DMS79 (cell line): Measurements from ENCODE around the gene POLL.
"Not testable (repeated sequence)": the region's sequence is repeated elsewhere in the genome, so short reads cannot be mapped to it uniquely, and the experiment has no call there.

Experiments
- DNase-seq: peaks from one replicate; lab custom pipeline; 2025; lab: John Stamatoyannopoulos, UW

The POLL gene

DNA sequence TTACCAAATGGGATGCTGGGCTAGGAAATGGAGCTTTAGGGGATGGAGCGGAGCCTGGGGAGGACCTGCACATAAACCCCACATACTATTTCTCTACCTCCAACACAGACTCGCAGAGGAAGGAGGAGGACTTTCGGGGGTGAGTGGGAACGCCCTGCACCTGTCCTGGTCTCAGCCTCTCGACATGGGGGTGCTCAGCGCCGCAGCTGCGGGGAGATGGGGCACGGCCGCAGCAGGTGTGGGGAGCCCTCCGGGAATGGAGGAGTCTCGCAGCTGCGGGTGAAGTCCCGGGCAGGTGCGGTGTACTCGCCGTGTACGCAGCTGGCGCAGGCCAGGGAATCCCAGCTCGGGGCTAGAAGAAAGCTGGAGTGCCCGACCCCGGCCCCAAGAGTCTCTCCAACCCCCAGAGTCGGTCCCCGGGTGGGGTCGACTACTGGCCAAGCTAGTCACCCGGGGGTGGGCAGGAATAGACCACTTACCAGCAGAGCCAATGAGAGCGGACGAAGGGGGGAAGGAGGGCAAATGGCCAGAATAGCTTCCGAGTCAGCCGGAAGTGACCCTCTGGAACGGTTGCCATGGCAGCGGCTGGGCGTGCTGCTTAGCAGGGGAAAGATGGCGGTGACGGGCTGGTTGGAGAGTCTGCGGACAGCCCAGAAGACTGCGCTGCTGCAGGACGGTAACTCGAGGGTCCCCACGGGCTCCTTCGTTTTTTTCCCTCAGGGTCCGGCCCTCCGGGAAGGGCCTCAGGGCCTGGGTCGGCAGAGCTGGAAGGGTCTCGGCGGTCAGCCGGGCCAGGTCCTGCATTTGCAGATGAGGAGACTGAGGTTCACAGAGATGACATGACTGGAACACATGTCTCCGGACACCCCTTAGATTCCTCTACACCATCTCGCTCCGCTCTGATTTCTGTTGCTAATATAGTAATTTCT, at the start of gene POLL, which contains the start of gene DPCD:
TSS of gene POLL (minus strand) at position 533 of the 929 bp plus-strand sequence. CDS start 897 bp downstream, outside the sequence.
TSS of gene DPCD (plus strand) at position 597 of the 929 bp plus-strand sequence. CDS start at position 613, 16 bp downstream.
- peak; percentile 62 for DNase-seq

DNA sequence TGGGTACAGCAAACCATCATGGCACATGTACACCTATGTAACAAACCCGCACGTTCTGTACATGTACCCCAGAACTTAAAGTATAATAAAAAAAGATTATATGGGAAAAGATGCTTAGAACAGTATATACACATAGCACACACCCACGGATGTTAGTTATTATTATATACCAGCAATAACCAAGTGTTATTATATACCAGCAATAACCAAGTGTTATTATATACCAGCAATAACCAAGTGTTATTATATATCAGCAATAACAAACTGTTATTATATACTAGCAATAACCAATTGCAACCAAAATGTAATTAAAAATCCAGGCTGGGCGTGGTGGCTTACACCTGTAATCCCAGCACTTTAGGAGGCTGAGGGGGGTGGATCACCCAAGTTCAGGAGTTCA, 45.5 kb upstream of the POLL start:
- not testable (repeated sequence) for DNase-seq

DNA sequence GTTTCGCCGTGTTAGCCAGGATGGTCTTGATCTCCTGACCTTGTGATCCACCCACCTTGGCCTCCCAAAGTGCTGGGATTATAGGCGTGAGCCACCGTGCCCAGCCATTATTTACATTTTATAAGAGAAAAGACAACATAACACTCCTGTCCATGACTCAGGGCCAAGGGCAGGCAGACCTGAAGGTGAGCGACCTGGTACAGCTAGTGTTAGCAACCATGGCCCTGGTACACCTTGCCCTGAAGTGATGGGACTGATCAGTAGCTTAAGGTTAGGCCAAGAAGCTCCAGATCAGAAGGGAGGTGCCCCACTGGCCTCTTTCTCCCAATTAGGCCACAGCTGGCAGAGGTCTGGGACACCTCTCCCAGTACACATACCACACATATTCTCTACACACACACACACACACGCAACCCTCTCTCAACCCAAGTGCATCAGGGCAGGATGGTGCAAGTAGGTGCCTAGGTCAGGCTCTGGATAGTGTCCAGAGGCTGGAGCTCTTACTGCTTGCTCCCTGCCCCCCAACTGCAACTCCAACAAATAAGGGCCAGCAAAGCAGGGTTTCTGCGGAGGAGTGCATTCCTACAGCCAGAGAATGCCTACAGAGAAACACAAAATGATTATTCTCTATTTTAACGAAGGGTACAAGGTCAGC, 43.9 kb upstream of the POLL start:
- DNase-seq = no peak

DNA sequence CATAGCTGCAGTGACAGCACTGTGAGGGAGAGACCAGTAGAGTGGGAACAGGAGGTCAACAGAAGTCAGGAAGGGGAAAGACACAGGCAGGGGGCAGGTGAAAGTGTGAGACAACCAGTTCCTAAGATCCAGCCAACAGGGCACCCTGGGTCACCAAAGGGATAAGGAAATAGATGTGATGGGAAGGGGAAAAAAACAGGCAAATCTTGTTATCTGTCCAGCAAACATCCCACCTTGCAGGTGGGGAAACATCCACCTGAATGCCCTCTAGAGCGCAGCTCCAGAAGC, 42.5 kb upstream of the POLL start:
- DNase-seq = no peak

DNA sequence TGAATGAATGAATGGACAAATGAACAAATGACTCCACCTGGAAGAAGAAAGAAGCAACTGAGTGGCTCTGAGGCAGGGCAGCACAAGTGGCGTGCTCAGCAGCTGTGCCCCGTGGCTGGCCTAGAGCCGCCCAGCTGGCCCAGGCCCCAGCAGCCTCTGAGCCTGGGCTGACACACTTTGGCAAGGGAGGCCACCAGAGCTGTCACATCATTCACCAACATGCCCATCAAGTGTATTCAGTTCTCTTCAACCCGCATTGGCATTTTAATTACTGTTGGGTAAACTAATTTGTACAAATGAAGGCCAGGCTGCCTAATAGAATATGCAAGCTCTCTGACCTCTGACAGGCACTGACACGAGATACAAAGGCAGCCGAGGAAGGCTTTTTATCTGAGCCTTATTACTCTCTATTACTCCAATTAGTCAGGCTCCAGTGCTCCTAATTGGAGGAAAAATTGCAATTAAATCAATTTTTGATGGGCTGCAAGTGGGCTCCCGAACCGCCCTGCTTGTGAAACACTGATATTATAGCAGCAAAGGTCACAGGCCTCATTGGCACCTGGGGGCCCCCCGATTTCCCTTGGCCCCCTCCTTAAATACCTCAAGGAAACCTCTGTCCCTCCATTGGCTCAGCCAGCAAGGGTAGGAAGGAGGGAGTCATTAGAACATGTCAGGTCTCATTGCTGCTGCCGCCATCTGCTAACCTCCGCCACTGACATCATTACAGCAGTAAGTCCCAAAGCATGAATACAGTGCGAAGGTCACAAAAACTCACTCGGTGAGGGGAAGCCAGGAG, 42.0 kb upstream of the POLL start:
- no peak for DNase-seq

DNA sequence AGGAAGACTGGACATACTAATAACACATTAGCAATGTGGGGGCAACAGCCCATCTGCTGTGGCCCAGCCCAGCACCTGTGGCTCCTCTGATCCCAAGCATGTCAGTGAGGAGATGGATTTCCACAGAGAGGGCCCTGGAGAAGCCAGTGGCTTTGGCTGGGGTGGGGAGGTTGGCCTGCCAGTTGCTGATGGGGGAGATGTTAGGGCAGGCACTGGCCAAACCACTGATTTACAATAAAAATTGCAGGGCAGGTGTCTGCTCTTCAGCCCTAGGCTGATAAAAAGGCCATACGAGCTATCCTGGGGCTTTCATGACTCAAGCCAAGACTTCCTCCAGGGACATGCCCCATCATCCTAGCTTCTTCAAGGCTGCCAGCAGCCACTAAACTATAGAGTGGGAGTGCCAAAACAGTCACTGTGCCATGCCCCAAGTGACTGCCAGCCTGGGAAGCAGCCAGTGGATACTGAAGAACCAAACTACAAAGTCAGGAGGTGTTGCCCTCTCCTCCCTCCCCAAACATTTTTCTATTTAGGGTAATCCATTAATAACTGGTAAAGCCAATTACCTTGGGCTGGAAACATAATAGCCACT, 37.9 kb upstream of the POLL start:
- peak; percentile 78 for DNase-seq

DNA sequence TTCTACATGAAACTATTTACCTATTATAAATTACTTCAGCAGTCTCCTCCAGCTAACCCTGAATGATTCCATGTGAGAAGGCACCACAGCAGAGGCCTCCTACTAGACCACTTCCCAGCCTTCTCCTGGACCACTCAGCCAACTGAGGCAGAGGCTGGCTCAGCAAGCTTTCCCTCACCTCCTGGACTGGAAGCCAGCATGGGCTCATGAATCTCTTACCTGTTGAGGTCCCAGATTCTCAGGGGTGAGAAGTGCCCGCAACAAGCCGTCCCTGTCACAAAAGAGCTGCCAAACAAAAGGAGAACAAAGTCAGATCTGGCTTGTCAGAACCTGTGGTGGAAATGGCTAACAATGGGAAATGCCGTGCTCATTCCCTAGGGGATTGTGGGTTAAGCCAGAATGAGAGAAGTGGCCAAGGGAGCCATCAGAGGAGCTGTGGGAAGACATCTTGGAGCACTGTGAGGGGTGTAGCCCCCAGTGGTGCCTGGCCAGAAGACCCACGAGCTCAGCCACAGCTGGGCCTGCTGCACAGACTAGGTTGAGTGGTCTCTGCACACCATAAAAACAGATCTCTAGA, 36.6 kb upstream of the POLL start:
- DNase-seq = no peak

DNA sequence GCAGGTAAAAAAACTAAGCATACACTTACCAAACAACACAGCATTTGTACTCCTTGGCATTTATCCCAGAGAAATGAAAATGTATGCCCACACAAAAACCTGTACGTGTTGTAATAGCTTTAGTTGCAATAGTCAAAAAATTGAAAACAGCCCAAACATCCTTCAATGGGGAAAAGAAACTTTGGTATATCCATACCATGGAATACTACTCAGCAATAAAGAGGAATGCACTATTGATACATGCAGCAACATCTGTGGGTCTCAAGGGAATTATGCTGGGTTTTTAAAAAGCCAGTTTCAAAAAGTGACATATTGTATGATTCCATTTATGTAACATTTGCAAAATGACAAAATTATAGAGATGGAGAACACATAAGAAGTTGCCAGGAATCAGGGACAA, 35.5 kb upstream of the POLL start:
- no peak for DNase-seq

DNA sequence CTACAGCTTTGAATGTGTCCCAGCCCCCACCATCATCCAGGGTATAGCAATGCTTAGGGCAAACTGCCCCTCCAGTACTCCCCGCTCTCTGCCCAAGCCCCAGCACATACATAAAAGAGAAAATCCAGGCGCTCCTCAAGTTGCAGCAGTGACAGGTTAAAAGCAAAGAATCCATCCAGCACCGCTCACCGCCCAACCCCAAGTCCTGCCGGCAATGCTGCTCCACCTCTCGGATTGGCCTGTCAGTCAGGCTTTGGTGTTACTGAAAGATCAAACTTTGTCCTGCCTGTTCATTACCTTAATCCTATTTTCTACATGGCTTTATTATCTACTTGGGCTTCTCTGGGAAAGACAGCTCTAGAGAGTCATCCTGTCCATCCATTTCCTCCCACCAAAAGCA, 31.9 kb upstream of the POLL start:
- DNase-seq = no peak

DNA sequence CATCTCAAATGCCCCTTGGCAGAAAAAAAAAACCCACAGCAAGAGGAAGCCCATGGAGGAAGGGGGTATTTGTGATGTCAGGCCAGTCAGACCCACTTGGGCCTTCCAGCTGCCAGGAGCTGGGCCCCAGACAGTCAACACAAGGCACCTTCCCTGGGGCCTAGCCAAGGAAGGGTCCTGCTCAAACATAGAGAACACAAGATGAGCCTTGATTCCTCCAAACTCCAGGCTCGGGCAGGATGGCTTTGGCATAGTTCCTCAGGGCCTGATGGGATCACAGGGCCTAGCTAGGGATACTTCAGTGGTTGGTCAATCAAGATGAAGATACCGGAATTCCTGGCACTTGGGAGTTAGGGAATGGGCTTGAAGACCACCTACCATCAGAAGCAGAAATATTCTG, 30.8 kb upstream of the POLL start:
- no peak for DNase-seq

DNA sequence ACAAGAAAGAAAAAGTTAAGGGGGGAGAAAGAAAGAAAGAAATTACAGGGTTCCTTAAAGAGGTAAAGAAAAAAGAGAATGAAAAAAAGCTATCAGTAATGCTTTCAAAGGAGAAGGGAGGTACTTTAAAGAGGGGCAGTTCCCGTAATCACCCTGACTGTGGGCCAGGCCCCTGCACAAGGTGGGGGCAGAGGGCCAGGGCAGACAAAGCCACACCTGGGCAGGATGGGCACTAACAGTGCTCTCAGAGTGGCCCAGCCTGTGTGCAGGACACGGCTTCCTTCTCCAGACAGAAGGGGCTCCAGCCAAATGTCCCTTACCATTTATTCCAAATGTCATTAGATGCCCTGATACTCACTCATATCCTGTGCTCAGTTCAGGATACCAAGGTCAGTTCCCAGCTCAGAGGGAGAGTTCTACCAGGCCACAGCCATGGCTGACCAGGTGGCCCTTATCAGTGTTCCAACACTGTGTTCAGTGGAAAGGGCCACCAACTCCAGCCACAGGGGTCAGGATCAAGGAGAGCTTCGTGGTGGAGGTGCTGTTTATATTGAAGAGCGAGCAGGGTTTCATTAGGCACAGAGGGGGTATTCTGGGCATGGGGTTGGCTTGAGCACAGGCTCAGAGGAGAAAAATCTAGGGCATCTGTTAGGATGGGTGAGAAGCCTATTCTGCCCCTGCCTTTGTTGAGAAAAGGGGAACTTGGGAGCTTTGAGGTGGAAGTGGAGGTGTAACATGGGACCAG, 29.9 kb upstream of the POLL start:
- DNase-seq = no peak

DNA sequence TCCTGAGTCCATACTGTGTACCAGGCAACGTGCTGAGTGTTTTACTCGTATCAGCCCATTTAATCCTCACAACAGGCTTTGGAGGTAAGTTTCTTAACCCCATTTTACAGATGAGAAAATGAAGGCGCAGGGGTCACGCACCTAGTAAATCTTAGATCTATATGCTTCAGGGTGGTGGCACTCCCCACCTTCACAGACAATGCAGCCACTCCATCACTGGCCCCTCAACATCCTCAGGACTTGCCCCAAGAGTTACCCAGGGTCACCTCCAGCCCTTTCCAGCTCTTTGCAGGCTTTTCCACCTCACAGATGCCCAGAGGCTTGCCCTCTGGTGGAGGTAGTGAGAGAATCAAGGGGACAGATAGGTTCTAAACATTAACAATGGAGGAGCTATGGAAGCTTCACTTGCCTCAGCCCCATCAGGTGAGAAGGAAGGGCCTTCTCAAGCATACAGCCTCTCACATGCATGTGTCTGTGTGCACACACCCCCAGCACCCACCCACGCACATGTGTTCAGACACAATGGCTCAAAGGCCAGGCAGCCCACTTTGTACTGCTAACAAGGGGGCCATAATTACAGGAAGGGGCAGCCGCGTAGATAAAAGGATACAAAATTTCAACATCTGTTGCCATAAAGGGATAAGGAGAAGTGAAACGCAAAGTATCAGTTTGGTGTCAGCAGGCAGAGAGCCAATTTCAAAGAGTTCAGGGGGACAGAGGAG, 29.2 kb upstream of the POLL start:
- DNase-seq = no peak

DNA sequence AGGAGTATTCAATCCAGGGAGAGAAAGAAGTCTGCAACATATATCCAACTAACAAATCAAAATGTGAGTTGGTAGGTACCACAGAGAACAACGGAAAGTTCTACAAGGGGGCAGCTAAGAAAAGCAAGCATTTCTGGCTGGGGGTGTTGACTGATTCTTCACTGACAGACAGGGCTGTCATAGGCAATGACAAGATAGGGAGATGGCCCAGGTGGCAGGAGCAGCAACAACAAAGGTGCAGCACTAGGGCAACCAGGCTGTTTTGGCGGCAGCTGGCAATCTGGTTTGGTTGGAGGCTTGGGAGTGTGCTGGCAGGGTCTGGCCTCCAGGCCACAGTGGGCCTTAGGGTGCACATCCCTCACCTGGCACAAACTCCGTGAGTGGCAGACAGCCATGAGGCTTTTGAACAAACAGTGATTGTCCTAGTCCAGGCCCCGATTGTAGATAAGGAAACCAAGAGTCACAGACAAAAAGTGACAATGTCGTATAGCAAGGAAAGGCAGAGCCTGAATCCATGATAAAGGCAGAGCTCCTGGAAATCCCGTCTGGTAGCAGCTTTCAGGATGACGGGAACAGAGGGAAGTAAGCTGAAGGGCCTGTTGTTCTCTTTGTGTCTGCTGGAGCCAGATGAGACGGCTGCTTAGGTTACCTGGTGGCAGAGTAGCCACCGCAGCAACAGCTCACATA, 28.5 kb upstream of the POLL start:
- DNase-seq = no peak

DNA sequence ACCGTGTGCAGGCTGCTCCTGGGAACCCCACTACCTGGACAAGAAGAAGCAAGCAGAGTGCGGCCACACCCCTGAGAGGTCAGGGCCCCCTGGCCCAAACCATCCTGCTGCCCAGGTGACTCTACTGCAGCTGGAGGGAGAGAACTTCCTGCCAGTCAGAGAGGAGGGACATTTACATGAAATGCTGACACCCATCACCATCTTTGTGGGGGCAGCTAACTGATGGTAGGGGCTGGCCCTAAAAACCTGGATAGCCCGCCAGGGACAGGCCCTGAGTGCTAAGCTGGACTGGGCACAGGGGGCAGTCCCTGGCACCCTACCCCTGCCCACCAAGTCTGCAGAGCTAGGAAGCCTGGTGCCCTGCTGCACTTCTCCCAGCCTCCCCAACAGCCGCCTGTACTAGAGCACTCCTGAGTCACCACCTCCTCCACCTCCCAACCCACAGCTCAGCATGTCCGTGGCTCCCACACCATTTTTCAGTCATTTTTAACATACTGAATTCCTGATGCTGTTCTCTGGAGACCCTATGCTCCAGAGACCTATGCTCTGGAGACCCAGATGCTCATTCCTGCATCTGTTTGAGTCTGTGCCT, 27.6 kb upstream of the POLL start:
- DNase-seq = no peak

DNA sequence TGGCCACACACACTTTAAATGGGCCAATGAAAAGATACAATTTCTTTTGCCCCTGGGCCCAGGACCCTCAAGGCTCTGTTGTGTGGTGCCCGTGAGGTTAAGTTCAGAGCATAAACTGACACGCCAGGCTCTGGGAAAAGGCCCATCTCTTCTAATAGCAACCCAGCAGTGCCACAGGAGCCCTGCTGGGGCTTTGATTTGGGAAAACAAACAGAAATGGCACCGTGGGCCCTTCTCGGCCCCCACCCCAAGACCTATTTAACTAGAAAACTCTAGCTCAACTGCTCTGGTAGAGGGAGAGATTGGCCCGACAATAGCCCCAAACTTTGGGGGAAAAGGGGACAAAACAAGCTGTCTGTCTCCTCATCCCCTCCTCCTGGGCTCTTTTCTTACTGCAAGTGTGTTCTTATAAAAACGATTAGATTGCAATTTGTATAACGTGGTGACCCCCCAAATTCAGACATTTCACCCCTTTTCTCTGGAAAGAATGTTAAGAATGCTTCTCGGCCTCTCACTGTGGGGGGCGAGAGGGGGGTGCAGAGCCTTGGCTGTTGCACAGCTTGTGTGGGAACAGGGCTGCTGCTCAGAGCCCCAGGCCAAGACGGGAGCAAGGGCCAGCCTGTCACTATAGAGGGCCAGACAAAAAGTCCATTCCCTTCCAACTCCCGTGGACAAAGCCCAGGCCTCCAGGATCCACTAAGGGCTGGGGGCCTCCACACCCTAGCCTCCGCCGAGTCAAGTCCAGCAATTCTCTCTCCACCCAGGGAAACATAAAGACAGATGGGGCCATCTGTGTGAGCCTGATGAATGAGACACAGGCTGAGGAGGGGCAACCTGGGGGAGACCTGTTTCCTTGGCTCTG, 26.8 kb upstream of the POLL start:
- no peak for DNase-seq

DNA sequence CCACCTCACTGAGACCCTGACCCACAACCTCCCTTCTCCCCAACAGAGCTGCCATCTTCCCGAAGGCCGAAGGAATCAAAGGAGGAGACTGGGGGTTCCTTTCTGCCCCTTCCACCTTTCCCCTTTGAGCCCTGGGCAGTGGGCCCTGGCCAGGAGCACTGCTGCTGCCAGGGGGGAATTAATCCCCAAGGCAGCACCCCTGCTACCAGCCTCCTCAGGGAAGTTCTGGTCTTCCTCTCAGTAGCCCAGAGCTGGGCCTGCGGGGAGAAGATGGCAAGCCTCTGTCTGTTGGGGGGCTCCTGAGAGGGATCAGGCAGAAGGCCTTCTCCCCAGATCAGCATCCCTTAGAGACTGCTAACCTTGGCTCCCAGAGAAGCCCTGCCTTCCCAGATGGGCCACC, 25.6 kb upstream of the POLL start:
- no peak for DNase-seq

DNA sequence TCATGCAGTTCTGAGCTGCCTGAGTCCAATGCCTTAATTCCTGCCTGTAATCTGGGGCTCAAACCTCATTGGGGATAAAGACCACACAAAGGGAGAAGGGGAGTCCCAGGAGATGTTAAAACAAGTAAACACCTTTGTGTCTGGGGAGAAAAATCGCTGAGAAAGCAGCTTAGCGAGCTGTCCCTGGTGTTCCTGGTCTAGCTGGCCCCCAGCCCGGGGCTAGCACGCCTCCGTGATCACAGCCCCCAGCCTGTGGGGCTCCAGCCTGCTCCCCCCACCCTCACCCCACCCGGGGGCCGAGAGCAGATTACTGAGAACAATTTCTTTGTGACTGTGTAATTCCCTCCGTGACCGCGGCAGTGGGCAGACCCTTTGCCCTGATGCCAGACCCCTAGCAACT, 24.8 kb upstream of the POLL start:
- DNase-seq = no peak

DNA sequence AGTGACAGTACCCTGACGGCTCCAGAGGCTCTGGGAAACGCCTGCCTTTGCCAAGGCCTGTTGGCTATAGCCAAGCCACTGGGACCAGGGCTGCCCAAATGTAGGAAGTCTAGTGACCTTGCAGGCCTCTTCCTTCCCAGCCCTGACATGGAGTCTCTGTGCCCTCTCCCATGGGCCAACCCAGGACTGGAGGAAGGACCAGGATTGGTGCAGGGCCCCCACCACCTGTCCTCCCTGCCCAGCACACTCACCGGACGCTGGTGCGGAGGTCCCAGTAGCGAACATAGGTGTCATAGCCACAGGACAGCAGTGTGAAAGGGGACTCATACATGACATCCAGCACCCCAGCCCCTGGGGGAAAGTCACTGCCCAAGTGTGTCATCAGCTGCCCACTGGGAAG, 24.0 kb upstream of the POLL start:
- no peak for DNase-seq
